HG02852 (cell line): ENCODE results near the gene KCNN2.

Experiments used
- ATAC-seq: cut with Tn5 transposase; IDR thresholded peaks from one replicate; pipeline ENCODE4 v1.9.1; 2021; ENCODE audit warnings: mild to moderate bottlenecking, moderate library complexity; ENCODE audit not compliant: unreplicated experiment

KCNN2 gene

GRCh38 chr5:114361724-114362196, at the start of gene KCNN2:
Gene KCNN2, plus strand, starts transcription at chr5:114362070. Its CDS starts 70 bp downstream, at chr5:114362140.
- peak; percentile 55 for ATAC-seq

DNA sequence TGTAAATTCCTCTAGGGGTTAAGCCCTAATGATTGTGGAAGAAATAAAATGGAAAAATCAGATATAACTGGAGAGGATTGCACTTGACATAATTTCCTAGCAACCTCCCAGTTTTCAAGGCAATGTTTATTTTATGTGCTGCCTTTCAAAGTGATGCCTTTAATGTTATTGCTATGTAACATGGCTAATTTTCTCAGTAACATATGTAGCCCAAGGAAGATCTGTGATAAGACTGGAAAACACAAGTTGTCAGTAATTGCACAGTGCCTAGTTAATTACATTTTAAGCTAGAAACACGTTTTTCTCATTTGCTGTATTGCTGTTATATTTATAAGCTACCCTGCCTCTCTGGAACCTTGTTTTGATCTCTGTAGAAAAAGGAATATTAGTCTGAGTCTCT, 49.2 kb upstream of the KCNN2 start:
- ATAC-seq = no peak

DNA sequence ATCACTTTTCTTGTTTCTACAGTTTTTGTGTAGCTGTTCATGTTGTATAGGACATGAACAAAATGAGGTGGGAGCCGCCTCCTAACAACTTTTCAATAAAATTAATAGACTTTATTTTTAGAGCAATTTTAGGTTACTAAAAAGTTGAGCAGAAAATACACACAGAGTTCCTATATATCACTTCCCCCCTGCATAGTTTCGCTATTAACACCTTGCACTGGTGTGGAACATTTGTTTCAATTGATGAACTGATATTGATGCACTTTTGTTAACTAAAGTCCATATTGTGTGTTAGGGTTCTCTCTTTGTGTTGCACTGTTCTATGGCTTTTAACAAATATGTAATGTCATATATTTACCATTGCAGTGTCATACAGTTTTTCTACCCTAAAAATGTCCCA, 47.8 kb upstream of the KCNN2 start:
- no peak for ATAC-seq

GRCh38 chr5:114316167-114316566, 45.7 kb upstream of the KCNN2 start:
- no peak for ATAC-seq

DNA sequence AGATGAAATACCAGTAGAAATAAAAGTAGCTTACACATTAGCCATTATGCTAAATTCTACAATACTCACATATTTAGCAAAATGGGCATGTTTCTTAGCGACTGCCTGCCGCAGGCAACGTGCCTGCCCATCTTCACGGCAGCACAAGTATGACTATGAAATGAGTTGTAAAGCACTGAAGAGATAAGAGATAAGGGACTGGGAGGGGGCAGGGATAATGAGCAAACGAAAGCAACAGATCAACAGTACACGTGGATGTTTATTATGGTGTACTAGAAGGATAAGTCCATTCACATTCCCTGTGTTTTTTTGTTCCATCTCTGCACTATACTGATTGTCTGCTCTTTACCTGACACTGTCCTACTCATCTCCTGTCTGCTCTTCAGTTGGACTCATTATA, 44.1 kb upstream of the KCNN2 start:
- ATAC-seq = no peak

DNA sequence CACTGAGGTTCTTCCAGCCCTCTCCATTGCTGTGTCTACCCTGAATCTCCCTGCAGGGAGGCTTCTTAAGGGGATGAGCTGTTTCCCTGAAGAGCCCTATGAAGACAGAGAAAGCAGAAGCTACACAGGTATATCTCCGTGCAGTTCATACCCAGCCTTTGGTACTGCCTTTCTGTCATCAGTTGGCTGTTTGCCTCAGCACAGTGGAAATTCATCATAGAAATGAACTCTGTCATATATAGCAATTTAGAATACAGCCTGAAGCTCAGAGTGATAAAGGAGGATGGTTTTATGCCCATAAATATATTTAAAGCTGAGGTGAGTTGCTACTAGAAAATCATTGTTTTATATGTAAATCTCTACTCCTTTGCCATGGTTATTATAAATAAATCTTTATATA, 42.6 kb upstream of the KCNN2 start:
- ATAC-seq = no peak

- no peak for ATAC-seq
Observed at GRCh38 chr5:114319821-114320220, 42.0 kb upstream of the KCNN2 start.

- ATAC-seq = no peak
Observed at GRCh38 chr5:114324282-114324681, 37.6 kb upstream of the KCNN2 start.

GRCh38 chr5:114325541-114325940, 36.3 kb upstream of the KCNN2 start:
- peak; percentile 43 for ATAC-seq

DNA sequence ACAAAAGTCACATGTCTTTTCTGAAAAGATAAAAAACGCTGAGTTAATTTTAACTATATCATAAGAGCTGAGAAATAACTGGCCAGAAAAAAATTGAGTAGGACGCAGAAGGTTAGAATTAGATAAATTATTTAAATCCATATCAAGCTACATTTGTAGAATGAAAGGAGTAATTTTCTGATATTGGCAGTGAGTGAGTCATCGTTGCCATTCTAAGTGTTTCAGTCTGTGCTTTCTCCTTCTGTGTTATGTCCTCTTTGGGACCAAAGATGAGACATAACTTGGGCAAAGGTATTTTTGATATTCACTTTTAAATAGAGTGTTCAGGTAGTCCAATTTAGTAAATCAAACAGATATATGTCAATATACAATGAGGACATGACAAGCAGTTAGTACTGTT, 34.4 kb upstream of the KCNN2 start:
- ATAC-seq = no peak

- ATAC-seq = no peak
Observed at GRCh38 chr5:114327987-114328386, 33.9 kb upstream of the KCNN2 start.

- ATAC-seq = no peak
Observed at GRCh38 chr5:114330916-114331531, 30.8 kb upstream of the KCNN2 start.

DNA sequence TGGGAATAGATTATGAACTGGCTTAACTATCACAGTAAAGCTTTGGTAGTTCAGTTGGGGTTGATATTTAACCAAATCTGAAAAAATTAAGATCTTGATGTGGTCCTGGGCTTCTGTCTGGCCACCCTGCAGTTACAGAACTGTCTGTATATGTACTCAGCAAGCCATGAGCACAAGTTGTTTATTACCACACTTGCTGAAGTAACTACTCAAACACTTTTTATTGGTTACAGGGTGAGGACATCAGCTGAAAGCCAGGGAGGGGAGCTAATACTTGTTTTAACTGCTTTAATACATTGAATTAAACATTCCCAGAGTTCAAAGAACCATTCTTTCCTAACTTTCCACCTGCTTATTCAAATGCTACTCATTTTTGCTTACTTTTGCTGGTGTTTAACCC, 29.4 kb upstream of the KCNN2 start:
- no peak for ATAC-seq

GRCh38 chr5:114332925-114333324, 28.9 kb upstream of the KCNN2 start:
- ATAC-seq = no peak

GRCh38 chr5:114335391-114335790, 26.5 kb upstream of the KCNN2 start:
- ATAC-seq = no peak

DNA sequence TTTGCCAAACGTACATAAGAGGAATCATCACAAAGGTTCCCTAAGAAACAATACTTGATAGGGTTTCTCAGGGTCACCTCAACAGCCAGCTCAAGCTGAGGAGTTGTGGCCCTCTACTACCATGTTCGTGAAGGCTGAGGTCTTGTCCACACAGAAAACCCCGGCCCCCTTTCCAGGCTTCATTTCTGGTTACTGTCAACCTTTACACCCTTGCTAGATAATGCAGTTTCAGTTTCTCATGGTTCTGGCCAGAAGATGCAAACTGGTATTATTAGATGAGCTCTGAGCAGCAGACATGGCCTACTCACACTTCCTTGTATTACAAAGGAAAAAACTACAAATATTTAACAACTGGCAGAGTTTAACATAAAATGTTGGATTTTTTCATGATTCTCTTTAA, 22.8 kb upstream of the KCNN2 start:
- no peak for ATAC-seq

- no peak for ATAC-seq
Observed at GRCh38 chr5:114346181-114346580, 15.7 kb upstream of the KCNN2 start.

- ATAC-seq = no peak
Observed at GRCh38 chr5:114355086-114355830, 6.6 kb upstream of the KCNN2 start.

- ATAC-seq = no peak
Observed at GRCh38 chr5:114358329-114358728, 3.5 kb upstream of the KCNN2 start.

- ATAC-seq = no peak
Observed at GRCh38 chr5:114360357-114360756, 1.5 kb upstream of the KCNN2 start.

- ATAC-seq = peak; percentile 51
Observed at GRCh38 chr5:114360816-114361723, 800 bp upstream of the KCNN2 start.
